GM10847 (cell line): ENCODE measurements around the gene IQCK.

Experiments used
- POLR2A ChIP-seq: IDR thresholded peaks from 2 replicates; pipeline ENCODE4 v1.6.1; 2011; ENCODE audit not compliant: insufficient read length; ENCODE audit errors: extremely low read depth

The IQCK gene

GRCh38 chr16:19784183-19784736 is 66.2 kb downstream of the IQCK start:
- no peak for TF ChIP-seq POLR2A

DNA sequence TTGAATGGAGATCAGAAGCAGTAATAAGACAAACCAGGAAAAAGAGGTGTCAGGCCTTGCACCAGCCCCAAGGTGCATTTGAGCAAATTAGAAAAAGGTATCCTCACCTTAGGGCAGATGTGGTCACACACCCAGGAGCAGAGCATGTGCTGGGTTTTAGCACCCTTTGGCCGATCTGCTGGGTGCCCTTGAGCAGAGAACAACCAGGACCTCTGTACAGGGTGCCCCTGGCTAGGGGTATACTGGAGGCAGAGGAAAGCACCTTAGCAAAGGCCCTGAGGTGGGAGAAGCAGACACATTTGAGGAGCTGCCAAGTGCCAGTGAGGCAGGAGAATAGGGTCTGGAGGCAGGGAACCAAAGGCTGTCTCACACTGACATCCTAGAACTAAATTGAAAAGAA is 67.0 kb downstream of the IQCK start:
- no peak for TF ChIP-seq POLR2A

- TF ChIP-seq POLR2A = no peak
Observed at GRCh38 chr16:19785512-19786130, 67.5 kb downstream of the IQCK start.

DNA sequence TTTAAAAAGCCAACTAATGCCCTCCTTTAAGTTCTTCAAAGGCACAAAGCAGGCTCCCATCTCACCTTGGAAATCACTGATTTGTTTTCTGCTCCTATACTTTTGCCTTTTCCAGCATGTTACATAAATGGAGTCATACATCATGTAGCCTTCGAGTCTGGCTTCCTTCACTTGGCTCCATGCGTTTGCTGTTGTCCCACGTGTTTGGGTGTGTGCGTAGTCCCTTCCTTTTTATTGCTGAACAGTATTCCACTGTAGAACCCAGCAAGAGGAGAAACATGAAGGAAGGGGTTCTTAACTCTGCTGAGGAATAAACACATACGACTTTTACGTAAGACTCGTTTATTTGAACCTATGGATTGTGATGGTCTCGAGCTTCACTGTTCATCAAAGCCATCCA is 84.5 kb downstream of the IQCK start:
- no peak for TF ChIP-seq POLR2A

DNA sequence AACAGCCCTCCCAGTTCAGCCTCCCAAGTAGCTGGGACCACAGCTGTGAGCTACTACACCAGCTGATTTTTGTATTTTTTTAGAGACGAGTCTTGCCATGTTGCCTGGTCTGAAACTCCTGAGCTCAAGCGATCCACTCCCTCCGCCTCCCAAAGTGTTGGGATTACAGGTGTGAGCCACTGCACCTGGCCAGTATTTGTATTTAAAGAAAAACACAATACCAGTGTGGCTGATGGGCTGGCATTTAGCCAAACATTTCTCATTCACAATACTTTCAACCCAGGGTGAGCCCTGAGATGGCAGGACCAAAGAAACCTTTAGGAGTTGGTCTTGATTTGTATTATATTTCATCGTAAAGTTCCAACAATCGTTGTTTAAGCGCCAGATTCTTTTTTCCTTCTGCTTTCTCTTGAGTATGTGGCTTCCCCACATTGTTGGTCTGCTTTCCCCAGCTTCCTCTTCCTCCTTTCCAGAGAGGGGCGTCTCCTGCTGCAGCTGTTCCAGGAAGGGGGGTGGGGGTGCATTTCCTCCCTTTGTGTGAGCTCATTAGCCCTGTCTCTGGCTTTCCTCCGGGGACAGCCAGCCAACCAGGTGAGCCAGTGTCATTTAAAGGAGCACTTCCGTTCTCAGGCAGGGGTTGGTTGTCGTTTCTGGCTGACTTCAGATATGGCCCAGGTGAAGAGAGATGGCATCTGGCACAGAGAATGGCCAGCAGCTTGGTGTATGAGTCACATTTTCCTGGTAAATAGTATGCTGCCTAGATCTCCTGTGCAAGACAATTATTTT is 86.7 kb downstream of the IQCK start:
- TF ChIP-seq POLR2A = no peak

- no peak for TF ChIP-seq POLR2A
Observed at GRCh38 chr16:19805459-19806162, 87.5 kb downstream of the IQCK start.

- no peak for TF ChIP-seq POLR2A
Observed at GRCh38 chr16:19808061-19808641, 90.1 kb downstream of the IQCK start.

GRCh38 chr16:19809121-19809635 is 91.1 kb downstream of the IQCK start:
- TF ChIP-seq POLR2A = no peak

DNA sequence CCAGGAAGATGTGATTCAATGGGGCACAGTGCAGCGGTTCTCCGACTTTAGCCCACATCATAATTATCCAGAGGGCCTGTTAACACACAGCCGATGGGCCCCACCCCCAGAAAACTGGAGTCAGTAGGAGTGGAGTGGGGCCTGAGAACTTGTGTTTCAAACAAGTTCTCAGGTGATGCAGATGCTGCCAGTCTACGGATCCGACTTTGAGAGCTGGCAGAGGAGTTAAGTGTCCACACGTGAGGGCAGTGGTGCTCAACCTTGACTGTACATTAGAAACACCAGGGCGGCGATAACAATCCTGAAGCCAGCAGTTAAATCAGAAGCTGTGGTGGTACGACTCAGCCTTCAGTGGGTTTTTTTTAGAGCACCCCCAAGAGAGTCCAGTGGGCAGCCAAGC is 91.6 kb downstream of the IQCK start:
- no peak for TF ChIP-seq POLR2A

GRCh38 chr16:19810817-19811731 is 93.0 kb downstream of the IQCK start:
- TF ChIP-seq POLR2A = no peak

DNA sequence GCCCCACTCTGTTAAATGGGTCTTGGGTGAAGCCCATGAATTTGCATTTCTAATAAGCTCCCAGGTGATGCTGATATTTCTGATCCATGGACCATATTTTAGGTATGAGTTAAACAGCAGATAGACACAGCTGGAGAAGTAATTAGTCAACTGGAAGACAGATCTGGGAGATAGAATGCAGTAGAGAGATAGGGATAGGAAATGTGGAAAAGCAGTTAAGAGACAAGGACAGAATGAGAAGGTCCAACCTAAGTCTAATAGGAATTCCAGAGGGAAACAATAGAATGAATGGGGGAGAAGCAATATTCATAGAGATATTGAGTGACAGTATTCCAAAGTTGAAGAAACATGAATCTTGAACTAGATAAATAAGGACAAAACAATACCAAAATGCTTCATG is 94.9 kb downstream of the IQCK start:
- no peak for TF ChIP-seq POLR2A

- TF ChIP-seq POLR2A = no peak
Observed at GRCh38 chr16:19815418-19815817, 97.3 kb downstream of the IQCK start.

DNA sequence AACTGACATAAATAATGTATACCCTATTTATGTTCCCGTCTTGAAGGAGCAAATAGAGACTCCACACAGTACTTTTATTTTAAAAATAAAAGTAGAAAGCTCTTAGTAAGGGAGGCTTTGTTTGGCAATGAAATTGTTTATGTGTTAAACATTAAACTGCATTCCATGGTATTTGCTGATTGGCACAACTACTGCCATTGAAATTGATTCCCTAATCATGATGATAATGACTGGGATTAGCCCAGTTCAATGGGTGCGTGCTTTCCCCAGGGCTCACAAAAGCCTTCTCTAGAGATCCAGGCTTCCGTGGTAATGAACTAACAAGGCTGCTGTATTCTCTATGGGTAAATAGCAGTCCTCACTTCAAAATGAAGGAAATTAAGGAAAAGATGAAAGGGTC is 99.1 kb downstream of the IQCK start:
- no peak for TF ChIP-seq POLR2A

- no peak for TF ChIP-seq POLR2A
Observed at GRCh38 chr16:19817875-19818274, 99.8 kb downstream of the IQCK start.
